HL-60/S4 treated with phorbol 12-myristate 13-acetate at 8.2 ng/mL for 4 days and 3 days (cell line): ENCODE data around the gene ILF3.

Experiments used
- in situ Hi-C: fragments of 300-500 bp; cut with MboI; formaldehyde crosslinking; loops from 2 replicates; pipeline ENCODE4 v1.15.0; 2022; ENCODE audit warnings: low sequenced_read_pairs

The ILF3 gene

GRCh38 chr19:10653732-10654609 is at the start of gene ILF3:
Gene ILF3, plus strand, starts transcription at chr19:10654346. Its CDS starts 16,260 bp downstream, at chr19:10670606.
- in situ Hi-C loops: no loop called here

DNA sequence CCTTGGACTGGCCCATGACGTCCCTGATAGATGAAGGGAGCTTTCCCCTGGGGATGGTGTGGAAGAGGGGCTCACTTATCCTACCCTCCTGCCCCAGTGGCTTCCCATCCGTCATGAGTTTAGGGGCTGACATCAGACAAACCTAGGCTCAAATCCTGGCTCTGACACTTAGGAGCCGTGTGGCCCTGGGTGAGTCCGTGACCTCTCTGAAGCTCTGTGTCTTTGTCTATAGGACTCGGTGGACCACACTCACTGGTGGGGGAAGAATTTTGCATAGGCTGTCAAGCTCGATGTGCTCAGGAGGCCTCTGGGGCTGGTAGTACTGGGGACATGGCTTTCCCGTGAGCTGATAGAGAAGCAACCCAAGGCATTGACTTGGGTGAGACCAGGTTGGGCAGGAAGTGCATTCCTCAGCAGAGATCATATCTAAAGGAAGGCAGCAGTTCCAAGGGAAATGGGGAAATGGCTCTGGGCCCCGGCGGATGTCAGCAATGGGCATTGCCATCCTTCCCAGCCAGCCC is 49.6 kb upstream of the ILF3 start:
- in situ Hi-C loops: no loop called here

- in situ Hi-C loops: no loop called here
Measured at GRCh38 chr19:10611907-10612306, 42.2 kb upstream of the ILF3 start.

GRCh38 chr19:10612499-10613119 is 41.5 kb upstream of the ILF3 start:
- in situ Hi-C loops: no loop called here

- in situ Hi-C loops: no loop called here
Measured at GRCh38 chr19:10615429-10616023, 38.6 kb upstream of the ILF3 start.

- in situ Hi-C loops: no loop called here
Measured at GRCh38 chr19:10617409-10618121, 36.6 kb upstream of the ILF3 start.

DNA sequence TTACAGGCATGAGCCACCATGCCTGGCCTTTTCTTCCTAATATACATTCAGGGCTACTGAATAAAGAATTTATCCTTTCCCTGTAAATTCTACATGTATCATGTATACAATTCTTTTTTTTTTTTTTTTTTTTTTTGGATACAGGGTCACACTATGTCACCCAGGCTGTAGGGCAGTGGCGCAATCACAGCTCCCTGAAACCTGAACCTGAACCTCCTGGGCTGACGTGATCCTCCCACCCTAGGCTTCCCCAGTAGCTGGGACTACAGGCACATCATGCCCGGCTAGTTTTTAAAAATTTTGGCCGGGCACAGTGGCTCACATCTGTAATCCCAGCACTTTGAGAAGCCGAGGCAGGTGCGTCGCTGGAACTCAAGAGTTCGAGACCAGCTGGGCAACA is 35.3 kb upstream of the ILF3 start:
- in situ Hi-C loops: no loop called here

DNA sequence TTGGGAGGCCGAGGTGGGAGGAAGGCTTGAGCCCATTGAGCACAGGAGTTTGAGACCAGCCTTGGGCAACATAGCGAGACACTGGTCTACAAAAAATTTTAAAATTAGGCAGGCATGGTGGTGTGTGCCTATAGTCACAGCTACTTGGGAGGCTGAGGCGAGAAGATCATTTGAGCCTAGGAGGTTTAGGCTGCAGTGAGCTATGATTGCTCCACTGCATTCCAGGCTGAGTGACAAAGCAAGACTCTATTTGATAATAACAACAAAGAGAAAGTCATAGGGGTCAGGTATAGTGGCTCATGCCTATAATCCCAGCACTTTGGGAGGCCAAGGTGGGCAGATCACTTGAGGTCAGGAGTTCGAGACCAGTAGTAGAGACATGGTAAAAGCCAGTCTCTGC is 33.4 kb upstream of the ILF3 start:
- in situ Hi-C loops: no loop called here

DNA sequence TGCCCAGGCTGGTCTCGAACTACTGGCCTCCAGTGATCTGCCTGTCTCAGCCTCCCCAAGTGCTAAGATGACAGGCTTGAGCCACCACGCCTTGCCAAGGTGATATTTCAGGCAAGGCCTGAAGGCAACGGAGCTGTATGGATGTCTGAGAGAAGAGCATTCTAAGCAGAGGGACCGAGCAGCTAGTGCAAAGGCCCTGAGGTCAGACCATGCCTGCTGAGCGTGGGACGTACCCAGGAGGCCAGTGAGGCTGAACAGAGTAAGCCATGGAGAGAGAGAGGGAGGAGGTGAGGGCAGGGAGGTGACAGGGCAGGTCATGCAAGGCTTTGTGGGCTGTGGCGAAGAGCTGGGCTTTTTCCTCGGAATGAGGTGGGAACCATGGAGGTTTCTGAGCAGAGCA is 32.2 kb upstream of the ILF3 start:
- in situ Hi-C loops: no loop called here

DNA sequence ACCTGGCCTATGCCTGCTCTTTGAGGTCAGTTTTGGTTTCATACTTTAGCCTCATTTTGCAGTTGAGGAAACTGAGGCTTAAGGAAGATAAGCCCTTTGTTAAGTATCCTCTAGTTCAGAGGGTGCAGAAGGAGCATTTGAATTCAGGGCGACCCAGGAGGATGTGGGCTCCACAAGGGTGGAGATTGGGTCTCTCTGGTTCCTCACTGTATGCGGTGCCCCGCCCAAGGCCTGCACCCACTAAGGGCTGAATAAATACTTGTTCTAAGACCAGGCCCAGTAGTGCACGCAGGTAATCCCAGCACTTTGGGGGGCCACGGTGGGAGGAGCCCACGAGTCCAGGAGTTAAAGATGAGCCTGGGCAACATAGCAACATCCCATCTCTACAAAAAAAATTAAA is 29.6 kb upstream of the ILF3 start:
- in situ Hi-C loops: no loop called here

- in situ Hi-C loops: no loop called here
Measured at GRCh38 chr19:10625003-10625761, 29.0 kb upstream of the ILF3 start, which contains the start of gene SLC44A2. Gene SLC44A2, plus strand, starts transcription at chr19:10625553. Its CDS starts 81 bp downstream, at chr19:10625634.

GRCh38 chr19:10625762-10626138 is 28.4 kb upstream of the ILF3 start:
- in situ Hi-C loops: no loop called here

GRCh38 chr19:10631874-10632273 is 22.3 kb upstream of the ILF3 start:
- in situ Hi-C loops: no loop called here

DNA sequence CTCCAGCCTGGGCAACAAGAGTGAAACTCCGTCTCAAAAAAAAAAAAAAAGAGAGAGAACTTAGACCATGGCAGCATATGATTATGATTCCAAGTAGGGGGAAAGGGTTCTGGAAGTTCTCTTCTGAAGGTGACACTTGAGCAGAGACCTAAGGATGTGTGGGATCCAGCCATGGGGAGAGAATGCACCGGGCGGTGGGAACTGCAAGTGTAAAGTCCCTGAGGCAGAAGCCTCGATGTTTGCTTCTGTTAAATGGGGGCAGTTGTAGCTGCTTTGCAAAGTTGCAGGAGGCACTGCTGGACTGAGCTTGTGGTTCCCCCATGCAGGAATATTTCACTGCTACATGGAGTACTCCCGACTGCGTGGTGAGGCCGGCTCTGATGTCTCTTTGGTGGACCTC is 19.7 kb upstream of the ILF3 start:
- in situ Hi-C loops: no loop called here

DNA sequence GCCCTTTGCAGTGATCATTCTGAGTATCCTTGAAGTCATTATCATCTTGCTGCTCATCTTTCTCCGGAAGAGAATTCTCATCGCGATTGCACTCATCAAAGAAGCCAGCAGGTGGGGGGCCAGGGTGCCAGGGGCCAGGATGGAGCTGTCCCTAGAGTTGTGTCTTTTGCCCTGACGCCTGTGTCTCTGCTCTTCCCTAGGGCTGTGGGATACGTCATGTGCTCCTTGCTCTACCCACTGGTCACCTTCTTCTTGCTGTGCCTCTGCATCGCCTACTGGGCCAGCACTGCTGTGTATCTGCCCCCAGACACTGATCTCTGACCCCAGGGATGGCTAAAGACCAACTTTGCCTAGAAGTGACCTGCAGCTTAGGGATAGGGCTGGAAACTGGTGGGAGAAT is 19.2 kb upstream of the ILF3 start:
- in situ Hi-C loops: no loop called here

DNA sequence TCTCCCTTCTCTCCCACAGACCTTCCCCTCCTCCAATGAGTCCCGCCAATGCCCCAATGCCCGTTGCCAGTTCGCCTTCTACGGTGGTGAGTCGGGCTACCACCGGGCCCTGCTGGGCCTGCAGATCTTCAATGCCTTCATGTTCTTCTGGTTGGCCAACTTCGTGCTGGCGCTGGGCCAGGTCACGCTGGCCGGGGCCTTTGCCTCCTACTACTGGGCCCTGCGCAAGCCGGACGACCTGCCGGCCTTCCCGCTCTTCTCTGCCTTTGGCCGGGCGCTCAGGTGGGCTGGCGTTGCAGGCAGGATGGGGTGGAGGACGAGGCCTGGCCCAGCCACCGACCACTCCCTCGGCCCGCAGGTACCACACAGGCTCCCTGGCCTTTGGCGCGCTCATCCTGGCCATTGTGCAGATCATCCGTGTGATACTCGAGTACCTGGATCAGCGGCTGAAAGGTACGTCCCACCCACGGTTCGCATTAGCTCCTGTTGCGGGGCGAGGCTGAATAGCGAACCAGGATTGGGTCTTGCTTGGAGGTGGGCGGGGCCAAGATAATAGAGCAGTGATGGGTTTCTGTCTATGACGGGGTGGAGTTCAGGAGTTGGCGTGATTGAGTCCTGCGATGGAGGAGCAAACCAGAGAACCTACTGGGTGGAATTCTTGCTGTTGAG is 17.7 kb upstream of the ILF3 start:
- in situ Hi-C loops: no loop called here

DNA sequence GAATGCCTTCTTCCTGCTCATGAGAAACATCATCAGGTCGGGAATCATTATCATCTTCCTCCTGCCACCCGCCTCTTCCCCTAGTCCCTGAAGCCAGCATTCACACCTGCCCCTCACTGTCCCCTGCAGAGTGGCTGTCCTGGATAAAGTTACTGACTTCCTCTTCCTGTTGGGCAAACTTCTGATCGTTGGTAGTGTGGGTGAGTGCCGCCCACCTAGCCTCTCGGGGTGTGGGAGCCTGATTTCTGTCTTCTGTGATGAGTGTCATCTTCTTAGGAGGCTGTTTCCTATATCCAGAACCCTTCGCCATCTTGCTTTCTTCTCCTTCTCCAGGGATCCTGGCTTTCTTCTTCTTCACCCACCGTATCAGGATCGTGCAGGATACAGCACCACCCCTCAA is 16.3 kb upstream of the ILF3 start:
- in situ Hi-C loops: no loop called here

GRCh38 chr19:10639836-10640235 is 14.3 kb upstream of the ILF3 start:
- in situ Hi-C loops: loop anchor here (5.0 kb wide), 1 partner anchor 63 kb away; no protein-coding TSS in a partner anchor

- in situ Hi-C loops: loop anchor here (5.0 kb wide), 1 partner anchor 63 kb away; no protein-coding TSS in a partner anchor
Measured at GRCh38 chr19:10640361-10640760, 13.8 kb upstream of the ILF3 start.

GRCh38 chr19:10641248-10641647 is 12.9 kb upstream of the ILF3 start:
- in situ Hi-C loops: loop anchor here (5.0 kb wide), 1 partner anchor 64 kb away; no protein-coding TSS in a partner anchor
